IPS-NIHi7 (cell line): ENCODE results near the gene PXN.
"Not testable (repeated sequence)": the region's sequence is repeated elsewhere in the genome, so short reads cannot be mapped to it uniquely, and the experiment has no call there.

Source experiments
- DNase-seq: peaks from one replicate; pipeline ENCODE4 v3.0.0; 2012; ENCODE audit warnings: mixed read lengths; ENCODE audit errors: extremely low spot score

Gene PXN

GRCh38 chr12:120225852-120226640 lies 39.5 kb downstream of the PXN start:
- no peak for DNase-seq

- no peak for DNase-seq
Observed at GRCh38 chr12:120225200-120225558, 40.4 kb downstream of the PXN start.

GRCh38 chr12:120224304-120225199 lies 41.0 kb downstream of the PXN start:
- no peak for DNase-seq

GRCh38 chr12:120223458-120224303 lies 41.8 kb downstream of the PXN start:
- no peak for DNase-seq

GRCh38 chr12:120222288-120222832 lies 43.2 kb downstream of the PXN start:
- no peak for DNase-seq

GRCh38 chr12:120221576-120221900 lies 44.0 kb downstream of the PXN start:
- no peak for DNase-seq

- DNase-seq, result no peak
Observed at GRCh38 chr12:120220838-120221575, 44.5 kb downstream of the PXN start.

- no peak for DNase-seq
Observed at GRCh38 chr12:120218680-120219606, 46.6 kb downstream of the PXN start.

GRCh38 chr12:120216742-120217605 lies 48.6 kb downstream of the PXN start:
- DNase-seq, result no peak

- DNase-seq, result no peak
Observed at GRCh38 chr12:120215766-120216735, 49.5 kb downstream of the PXN start.

GRCh38 chr12:120215357-120215735 lies 50.2 kb downstream of the PXN start:
- DNase-seq, result no peak

GRCh38 chr12:120214626-120215356 lies 50.7 kb downstream of the PXN start:
- DNase-seq, result no peak

- no peak for DNase-seq
Observed at GRCh38 chr12:120213758-120214157, 51.8 kb downstream of the PXN start.

- DNase-seq, result not testable (repeated sequence)
Observed at GRCh38 chr12:120213182-120213581, 52.3 kb downstream of the PXN start.

- DNase-seq, result no peak
Observed at GRCh38 chr12:120212301-120212700, 53.2 kb downstream of the PXN start.

GRCh38 chr12:120211904-120212283 lies 53.6 kb downstream of the PXN start:
- DNase-seq, result no peak

- no peak for DNase-seq
Observed at GRCh38 chr12:120211243-120211903, 54.2 kb downstream of the PXN start.
